Parathyroid adenoma (tissue), 2 donors: ENCODE measurements around the gene SORCS3.

Experiments
- H2AFZ ChIP-seq: fragments of 300-600 bp; sonication (generic); one replicate; pipeline ENCODE4 v1.7.0; 2017; ENCODE audit warnings: antibody characterized with exemption, mild to moderate bottlenecking
- H3K27ac ChIP-seq: fragments of 300-600 bp; sonication (generic); one replicate; pipeline ENCODE4 v1.7.0; 2017
- H3K27me3 ChIP-seq: fragments of 300-600 bp; sonication (generic); one replicate; pipeline ENCODE4 v1.7.0; 2017; ENCODE audit warnings: low read length; ENCODE audit not compliant: control insufficient read depth, insufficient read depth
- H3K36me3 ChIP-seq: fragments of 300-600 bp; sonication (generic); one replicate; pipeline ENCODE4 v1.7.0; 2017; ENCODE audit warnings: low read length; ENCODE audit not compliant: control insufficient read depth, insufficient read depth
- H3K4me1 ChIP-seq: fragments of 300-600 bp; sonication (generic); one replicate; pipeline ENCODE4 v1.7.0; 2017; ENCODE audit warnings: control low read depth
- H3K4me2 ChIP-seq: fragments of 300-600 bp; sonication (generic); one replicate; pipeline ENCODE4 v1.7.0; 2017; ENCODE audit warnings: low read length
- H3K4me3 ChIP-seq: fragments of 300-600 bp; sonication (generic); one replicate; pipeline ENCODE4 v1.7.0; 2017; ENCODE audit warnings: low read depth, low read length
- H3K79me2 ChIP-seq: fragments of 300-600 bp; sonication (generic); one replicate; pipeline ENCODE4 v1.7.0; 2017; ENCODE audit warnings: control low read depth
- H3K9ac ChIP-seq: fragments of 300-600 bp; sonication (generic); one replicate; pipeline ENCODE4 v1.7.0; 2017; ENCODE audit warnings: mild to moderate bottlenecking
- H3K9me3 ChIP-seq: fragments of 300-600 bp; sonication (generic); one replicate; pipeline ENCODE4 v1.7.0; 2017; ENCODE audit warnings: low read length; ENCODE audit not compliant: control insufficient read depth
- CTCF ChIP-seq: fragments of 300-600 bp; sonication (generic); IDR thresholded peaks from one replicate; pipeline ENCODE4 v1.7.0; 2017; ENCODE audit warnings: antibody characterized with exemption, mild to moderate bottlenecking
- donor health status: primary hyperparathyroidism.

Gene SORCS3

GRCh38 chr10:105017116-105017515, 376.0 kb downstream of the SORCS3 start:
- Histone ChIP-seq H3K36me3 (no peaks in the 10 kb centered on the region), H3K4me2 (no peak overlapping the region), H3K4me1 (no peaks in the 10 kb centered on the region), H3K27me3 (no peaks in the 10 kb centered on the region), H3K4me3 (no peak overlapping the region), H3K9me3 (no peaks in the 10 kb centered on the region), H3K27ac (no peak overlapping the region), H3K9ac (no peak overlapping the region), H2AFZ (no peak overlapping the region), H3K79me2 (no peaks in the 10 kb centered on the region)
- TF ChIP-seq CTCF: no peak

DNA sequence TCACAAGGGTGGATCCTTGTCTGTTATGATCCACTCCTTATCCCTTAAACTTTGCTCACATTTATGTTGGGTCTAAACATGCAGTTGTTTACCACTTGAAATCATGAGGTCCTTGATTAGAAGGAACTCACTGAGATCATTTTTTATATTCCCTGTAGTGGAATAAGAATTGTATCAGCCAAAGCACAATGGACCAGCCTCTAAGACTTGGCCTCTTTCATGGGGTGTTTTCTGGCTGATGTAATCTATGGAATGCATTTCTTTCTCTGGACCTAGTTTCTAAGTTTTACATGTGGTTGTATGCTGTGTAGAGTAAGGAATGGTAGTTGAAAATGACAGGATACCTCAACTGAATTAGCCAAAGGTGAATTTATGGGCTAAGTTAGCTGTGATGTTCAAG, 376.6 kb downstream of the SORCS3 start:
- Histone ChIP-seq H3K4me2 (no peak overlapping the region), H3K9me3 (no peaks in the 10 kb centered on the region), H3K27me3 (no peaks in the 10 kb centered on the region), H3K9ac (no peak overlapping the region), H3K4me3 (no peak overlapping the region), H3K27ac (no peak overlapping the region), H3K79me2 (no peaks in the 10 kb centered on the region), H2AFZ (no peak overlapping the region), H3K4me1 (no peaks in the 10 kb centered on the region), H3K36me3 (no peaks in the 10 kb centered on the region)
- no peak for TF ChIP-seq CTCF

DNA sequence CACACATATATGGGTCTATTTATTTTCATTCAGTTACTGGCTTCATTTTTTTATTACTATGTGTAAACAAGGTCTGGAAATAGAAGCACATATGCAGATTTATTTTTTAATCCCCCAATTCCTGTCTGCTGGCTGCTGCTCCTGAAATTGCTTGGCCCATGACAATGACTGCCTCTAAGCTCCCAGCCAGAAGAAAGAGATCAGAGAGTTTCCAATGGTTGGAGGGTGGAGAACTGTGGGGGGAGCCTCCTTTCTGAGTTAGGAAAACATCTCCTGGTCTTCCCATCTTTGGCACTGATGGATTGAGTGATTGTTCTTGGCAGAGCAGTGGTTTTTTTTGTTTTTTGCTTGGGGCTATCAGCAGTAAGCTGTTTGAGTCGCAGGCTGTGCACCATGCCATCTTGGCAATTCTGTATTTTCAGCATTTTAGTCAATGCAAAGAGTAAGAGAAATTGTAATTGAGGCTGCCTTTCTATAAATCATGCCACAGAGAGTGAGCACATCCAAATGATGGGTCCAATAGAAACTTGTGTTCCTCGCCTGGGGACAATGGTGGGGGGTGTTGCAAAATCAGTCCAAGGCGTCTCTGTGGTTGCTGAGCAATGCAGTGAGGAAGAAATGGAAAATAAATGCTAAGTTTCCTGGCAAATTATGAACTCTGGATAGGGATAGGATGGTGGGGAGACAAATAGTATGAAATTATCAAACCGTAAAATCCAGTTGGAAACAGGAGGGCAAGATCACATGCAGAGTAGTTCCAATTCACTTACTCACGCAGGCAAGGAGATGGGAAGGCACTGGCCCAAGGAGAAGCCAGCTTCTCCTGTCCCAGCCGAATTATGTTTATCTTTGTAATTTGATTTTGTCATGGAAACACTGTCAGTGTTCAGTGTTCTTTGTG, 382.4 kb downstream of the SORCS3 start:
- no peak for TF ChIP-seq CTCF
- Histone ChIP-seq H3K4me1 (no peaks in the 10 kb centered on the region), H3K36me3 (no peaks in the 10 kb centered on the region), H3K4me3 (no peak overlapping the region), H3K27ac (no peak overlapping the region), H2AFZ (no peak overlapping the region), H3K79me2 (no peaks in the 10 kb centered on the region), H3K27me3 (no peaks in the 10 kb centered on the region), H3K9me3 (no peaks in the 10 kb centered on the region), H3K4me2 (no peak overlapping the region), H3K9ac (no peak overlapping the region)

DNA sequence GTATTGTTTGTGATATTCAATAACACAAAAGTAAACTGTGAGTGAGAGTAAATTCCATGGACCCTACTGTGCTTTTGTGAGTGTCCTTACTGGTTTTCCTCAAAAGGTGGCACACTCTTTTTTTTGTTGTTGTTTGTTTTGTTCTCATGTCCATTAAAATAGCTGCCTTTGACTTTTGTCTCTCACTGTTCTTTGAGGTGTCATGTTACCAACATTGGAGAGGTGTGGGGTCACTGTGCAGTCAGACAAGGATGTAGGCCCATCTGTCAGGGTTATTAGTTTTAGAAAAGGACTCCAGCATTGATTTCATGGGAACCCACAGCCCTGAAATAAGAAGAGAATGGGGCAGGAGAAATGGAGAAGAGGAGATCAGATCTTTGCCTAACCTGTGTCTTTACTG, 383.1 kb downstream of the SORCS3 start:
- TF ChIP-seq CTCF: no peak
- H3K4me1 ChIP-seq: no peaks in the 10 kb centered on the region
- H3K36me3 ChIP-seq: no peaks in the 10 kb centered on the region
- no peaks in the 10 kb centered on the region for H3K79me2 ChIP-seq
- no peak overlapping the region for H3K27ac ChIP-seq
- no peaks in the 10 kb centered on the region for H3K9me3 ChIP-seq
- no peak overlapping the region for H2AFZ ChIP-seq
- H3K27me3 ChIP-seq: no peaks in the 10 kb centered on the region
- H3K9ac ChIP-seq: no peak overlapping the region
- H3K4me3 ChIP-seq: no peak overlapping the region
- H3K4me2 ChIP-seq: no peak overlapping the region

DNA sequence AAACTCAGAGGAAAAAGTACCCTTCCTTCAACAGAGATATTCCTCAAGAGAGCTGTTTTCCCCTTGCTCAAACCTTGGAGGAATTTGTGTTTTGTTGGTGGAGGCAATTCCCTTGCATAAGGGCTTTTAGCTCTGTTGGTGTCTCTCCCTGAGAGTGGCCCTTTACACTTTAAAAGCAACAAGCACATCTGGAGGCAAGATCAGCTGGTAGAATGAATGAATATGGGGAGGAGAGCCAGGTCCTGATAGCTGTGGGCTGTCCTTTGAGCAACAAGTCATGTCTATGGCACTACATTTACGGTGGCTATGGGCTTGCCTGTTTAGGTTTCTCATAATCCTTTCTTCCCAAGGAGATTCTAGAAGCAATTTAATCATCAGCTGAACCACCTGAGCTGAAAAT, 384.0 kb downstream of the SORCS3 start:
- no peak overlapping the region for H2AFZ ChIP-seq
- H3K9me3 ChIP-seq: no peaks in the 10 kb centered on the region
- no peaks in the 10 kb centered on the region for H3K79me2 ChIP-seq
- no peaks in the 10 kb centered on the region for H3K36me3 ChIP-seq
- H3K4me3 ChIP-seq: no peak overlapping the region
- H3K27ac ChIP-seq: no peak overlapping the region
- no peak for TF ChIP-seq CTCF
- H3K4me2 ChIP-seq: no peak overlapping the region
- no peaks in the 10 kb centered on the region for H3K27me3 ChIP-seq
- no peaks in the 10 kb centered on the region for H3K4me1 ChIP-seq
- no peak overlapping the region for H3K9ac ChIP-seq
